Measurements from ENCODE around the gene SLC5A12.

SLC5A12 gene

DNA sequence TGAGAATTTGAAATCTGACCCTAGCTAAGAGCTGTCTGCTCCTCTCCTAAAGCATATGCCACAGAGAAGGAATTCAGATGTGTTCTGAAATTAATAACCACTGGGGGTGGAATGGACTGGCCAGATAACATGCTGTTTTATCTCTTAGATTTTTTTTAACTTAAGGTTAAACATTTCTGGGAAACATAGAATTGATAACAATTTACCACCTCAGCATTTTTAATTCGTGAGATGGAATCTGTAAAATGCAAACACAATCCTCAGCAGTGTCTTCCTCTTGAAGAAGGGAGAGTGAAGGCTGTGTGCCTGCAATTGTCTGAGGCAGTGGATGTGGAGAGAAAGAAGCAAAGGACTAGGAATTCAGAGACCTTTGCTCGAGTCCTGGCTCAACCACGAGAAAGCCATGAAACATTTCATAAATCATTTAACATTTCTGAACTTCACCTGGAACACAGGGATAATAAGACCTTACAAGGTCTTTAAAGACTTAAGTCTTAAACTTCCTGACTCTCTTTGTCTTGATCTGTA lies at the start of gene SLC5A12:
Gene SLC5A12, minus strand, starts transcription at position 113 of the 528 bp plus-strand sequence. CDS start 346 bp downstream, outside the sequence.
- no peak for DNase-seq (ENCODE audit: low spot score)

- DNase-seq (ENCODE audit: low spot score), result no peak
Measured at GRCh38 chr11:26769027-26769426, 47.2 kb upstream of the SLC5A12 start.

DNA sequence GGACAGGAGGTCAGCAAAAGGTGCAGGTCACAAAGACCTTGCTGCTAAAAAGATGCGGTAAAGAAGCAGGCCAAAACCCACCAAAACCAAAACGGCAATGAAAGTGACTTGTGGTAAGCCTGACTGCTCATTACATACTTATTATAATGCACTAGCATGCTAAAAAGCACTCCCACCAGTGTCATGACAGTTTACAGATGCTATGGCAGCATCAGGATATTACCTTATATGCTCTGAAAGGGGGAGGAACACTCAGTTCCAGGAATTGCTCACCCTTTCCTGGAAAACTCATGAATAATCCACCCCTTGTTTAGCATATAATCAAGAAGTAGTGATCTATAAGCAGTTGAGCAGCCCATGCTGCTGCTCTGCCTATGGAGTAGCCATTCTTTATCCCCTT lies 45.2 kb upstream of the SLC5A12 start:
- no peak for DNase-seq (ENCODE audit: low spot score)

DNA sequence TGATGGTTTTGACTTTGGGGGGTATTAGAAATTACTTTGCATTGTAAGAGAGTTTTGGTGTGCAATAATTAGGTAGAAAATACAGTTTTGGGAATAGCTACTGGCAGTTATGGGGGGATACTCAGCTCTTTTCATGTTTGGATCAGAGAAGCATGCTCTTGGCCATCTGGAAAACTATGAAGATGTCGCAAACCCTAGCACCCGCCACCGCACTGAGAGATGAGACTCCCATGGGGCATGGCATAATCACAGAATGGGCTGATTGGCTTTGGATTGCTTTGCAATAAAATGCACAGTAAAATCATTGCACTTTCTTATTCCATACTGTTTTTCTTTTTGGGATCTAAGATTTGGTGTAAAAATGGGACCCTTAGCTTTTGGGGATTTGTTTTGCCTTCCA lies 43.5 kb upstream of the SLC5A12 start:
- no peak for DNase-seq (ENCODE audit: low spot score)

- no peak for DNase-seq (ENCODE audit: low spot score)
Measured at GRCh38 chr11:26764825-26765224, 43.0 kb upstream of the SLC5A12 start.

DNA sequence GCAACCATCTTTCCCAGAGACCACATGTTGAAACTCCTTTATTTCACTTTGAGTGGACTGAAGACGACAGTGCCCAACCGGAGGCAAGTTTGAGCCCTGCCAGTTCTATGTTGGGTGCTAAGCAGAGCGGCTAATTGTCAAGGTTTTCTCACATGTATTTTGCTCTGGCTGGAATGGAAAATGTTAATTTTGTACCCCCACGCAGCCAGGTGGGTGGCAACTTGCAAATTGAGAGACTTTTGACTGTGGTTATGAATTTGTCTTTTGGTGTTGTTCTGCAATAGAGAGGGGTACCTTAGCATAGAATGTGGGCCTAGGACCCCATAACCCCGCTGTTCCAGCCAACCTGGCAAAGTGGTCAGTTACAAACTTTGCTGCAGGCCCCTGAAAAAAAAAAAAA lies 42.5 kb upstream of the SLC5A12 start:
- no peak for DNase-seq (ENCODE audit: low spot score)

- DNase-seq (ENCODE audit: low spot score), result no peak
Measured at GRCh38 chr11:26762089-26762488, 40.2 kb upstream of the SLC5A12 start.

DNA sequence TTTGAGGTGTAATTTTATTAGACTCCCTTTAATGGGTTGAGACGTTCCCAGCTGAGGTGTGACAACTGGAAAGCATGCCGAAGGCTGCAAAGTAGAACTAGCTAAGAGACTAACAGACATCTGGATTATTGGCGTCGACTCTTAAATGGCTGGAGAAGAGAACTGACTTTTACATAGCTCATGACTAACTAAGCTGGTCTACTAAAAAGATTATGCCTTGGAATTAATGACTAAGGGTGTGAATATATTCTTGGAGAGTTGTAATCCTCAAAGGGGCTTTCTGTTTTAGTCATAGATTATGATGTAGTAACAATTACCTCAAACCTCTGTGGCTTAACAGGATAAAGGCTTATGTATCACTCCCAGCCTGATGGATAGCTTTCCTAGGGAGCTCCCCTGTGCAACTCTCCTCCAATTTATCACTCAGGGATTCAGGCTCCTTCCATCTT lies 39.5 kb upstream of the SLC5A12 start:
- peak; percentile 16 for DNase-seq (ENCODE audit: low spot score)

DNA sequence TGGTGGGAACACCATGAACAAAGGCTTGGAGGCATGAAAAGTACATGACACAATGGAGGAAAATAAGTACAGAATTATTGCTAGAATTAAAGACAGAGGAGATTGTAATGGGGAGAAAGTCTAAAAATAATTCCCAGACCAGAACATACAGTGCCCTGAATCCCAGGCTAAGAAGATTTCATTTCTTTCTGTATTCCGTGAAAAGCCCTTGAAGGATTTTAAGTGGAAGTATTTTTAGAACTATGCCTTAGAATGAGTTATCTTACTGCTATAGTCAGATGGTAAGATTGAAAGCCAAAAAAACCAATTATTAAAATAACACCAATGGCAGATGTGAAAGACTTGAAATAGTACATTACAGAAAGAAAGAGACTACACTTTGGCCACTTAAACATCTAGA lies 36.1 kb upstream of the SLC5A12 start:
- no peak for DNase-seq (ENCODE audit: low spot score)

- no peak for DNase-seq (ENCODE audit: low spot score)
Measured at GRCh38 chr11:26755762-26756161, 33.9 kb upstream of the SLC5A12 start.

DNA sequence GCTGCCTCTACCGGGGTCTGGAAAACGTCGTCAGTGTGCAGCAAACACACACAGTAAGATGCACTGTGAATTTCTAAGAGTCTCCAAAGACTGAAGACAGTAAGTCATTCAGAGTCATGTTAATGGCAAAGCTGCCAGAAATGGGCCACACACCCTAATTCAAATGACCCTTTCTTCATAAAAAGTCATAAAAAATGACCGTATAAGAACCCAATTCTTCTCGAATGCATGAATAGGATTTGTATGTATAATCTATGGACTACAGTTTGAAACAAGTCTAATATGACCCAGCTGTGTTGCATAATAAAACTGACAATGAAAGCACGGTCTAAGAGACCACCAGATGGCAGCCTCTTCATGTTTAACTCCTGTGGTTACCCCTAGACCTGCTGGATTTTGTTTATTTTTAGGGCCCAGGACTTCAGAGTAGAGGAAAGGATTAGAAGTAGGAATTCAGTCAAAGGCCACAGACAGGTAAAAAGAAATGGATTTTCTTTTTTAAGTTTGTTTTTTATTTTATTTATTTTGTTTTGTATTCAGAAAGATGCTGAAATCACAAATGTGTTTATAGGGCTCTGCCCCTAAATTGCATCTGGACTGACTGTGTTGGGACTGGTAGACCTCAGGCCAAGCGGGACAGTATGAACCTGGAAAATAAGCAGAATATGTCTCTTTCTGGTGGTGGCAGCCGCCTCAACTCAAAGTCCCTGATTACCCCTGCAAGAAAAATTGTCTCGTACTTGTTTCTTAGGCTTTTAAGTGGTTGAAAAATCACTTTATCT lies 32.1 kb upstream of the SLC5A12 start:
- peak; percentile 73 for DNase-seq (ENCODE audit: low spot score)

- no peak for DNase-seq (ENCODE audit: low spot score)
Measured at GRCh38 chr11:26749927-26750326, 28.1 kb upstream of the SLC5A12 start.

DNA sequence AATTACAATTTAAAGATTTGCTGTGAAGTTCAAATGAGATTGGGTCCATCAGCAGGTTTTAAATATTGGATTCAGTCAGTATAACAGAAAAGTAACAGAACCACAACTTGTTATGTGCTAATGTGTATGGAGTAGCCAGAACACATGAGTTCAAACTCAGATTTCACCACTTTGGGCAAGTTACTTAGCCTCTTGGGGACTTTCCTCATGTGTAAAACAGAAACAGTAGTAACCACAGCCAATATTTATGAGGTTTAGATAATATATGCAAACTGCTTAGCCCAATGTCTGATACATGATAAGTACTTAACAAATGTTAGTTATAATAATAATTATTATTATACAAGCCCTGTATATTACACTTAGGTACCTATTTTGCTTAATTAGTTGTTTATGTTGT lies 21.8 kb upstream of the SLC5A12 start:
- no peak for DNase-seq (ENCODE audit: low spot score)

- no peak for DNase-seq (ENCODE audit: low spot score)
Measured at GRCh38 chr11:26742966-26743365, 21.1 kb upstream of the SLC5A12 start.

DNA sequence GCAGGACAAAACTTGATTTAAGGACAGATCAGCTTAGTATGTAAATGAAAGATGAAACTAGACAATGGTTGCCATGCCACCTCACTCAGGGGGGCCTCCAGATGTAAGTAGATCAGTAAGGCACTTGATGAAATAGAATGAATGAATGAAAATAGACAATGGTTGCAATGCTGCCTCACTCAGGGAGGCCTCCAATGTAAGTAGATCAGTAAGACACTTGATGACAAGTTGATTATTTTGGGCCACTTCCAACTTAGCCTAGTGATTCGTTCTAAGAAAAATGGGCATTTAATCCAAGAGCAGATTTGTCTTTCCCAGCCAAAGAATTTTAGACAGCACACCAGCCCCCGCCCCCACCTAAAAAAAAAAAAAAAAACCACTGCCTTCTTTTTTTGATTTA lies 19.2 kb upstream of the SLC5A12 start:
- no peak for DNase-seq (ENCODE audit: low spot score)

- no peak for DNase-seq (ENCODE audit: low spot score)
Measured at GRCh38 chr11:26739366-26740073, 17.7 kb upstream of the SLC5A12 start.

DNA sequence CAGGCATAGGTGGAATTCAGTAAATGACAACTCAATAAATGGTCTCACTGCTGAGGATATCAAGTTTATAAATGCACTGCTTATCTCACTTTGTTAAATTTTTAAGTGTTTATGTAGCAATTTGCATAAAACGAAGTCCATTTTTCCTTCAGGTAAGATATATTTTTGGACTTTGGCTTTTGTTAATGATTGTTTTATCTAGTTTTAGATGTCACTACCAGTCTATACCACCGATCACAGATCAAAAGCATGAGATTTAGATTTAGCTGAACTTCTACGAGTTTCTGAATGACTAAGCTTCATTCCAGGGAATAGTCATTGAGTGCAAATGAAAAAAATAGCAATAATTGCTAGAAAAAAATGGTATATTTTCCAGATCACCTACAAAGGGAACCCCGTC lies 12.8 kb upstream of the SLC5A12 start:
- DNase-seq (ENCODE audit: low spot score), result no peak

DNA sequence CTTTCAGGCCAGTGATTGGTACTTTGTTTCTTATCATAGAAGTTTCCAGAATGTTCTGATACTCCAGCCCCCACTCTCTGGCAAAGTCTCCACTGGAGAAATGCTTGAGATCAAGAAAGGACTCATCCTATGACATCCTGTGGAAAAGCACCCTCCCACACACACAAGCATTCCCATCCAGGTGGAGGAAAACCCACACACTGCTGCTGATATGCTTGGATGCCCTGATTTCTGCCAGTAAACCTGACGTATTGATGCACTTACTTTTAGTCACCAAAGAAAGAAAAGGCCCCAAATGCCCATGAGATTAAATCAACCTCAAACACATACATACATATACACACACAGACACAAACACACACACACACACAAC lies 9.2 kb upstream of the SLC5A12 start:
- DNase-seq (ENCODE audit: low spot score), result no peak

DNA sequence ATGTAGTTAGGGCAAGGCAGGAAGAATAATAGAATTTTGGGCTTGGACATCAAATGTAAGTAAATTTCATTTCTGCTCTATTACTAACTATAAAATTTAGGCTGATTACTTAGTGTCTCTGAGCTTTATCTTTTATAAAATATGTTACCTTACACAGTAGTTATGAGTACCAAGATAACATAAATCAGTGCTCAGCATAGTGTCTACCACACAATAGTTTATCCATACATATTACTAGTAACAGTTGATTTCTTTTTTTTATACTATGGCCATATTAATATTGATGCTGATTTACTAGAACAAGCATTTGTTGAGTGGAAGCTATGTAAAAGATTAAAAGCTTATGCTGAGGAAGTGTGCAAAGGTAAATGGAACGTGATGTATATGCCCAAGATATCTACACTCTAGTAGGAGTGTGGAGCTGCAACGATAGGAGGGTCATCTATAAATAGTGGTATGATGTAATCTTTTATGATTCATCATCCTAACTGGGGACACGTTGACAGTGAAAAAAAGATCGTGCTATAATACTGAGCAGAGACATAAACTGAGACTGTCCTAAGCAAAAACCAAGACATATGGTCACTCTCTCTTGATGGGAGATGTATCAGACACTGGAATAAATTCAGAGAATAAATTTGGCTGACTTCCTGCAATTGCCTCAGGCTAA lies 8.7 kb upstream of the SLC5A12 start:
- DNase-seq (ENCODE audit: low spot score), result peak; percentile 8

GRCh38 chr11:26729284-26729683 lies 7.4 kb upstream of the SLC5A12 start:
- DNase-seq (ENCODE audit: low spot score), result no peak

GRCh38 chr11:26726960-26727359 lies 5.1 kb upstream of the SLC5A12 start:
- no peak for DNase-seq (ENCODE audit: low spot score)

DNA sequence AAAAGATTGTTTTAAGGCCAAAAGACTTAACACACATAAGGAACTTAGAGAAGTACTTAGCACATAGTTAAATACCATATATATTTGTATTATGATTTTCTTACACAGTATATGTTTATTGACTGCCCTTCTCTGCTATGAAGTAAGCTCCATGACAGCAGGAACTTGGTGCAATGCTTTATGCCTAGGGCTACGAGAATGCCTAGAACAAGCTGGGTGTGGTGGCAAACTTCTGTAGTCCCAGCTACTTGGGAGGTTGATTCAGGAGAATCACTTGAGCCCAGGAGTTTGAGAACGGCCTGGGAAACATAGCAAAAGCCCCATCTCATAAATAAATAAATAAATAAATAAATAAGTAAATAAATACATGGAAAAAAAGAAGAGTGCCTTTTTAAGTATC lies 1.9 kb downstream of the SLC5A12 start:
- DNase-seq (ENCODE audit: low spot score), result no peak
